H1 (cell line): ENCODE data around the gene POP7. TPM values are rescaled to one million over a fixed set of nuclear protein-coding genes. Genes with fewer than 3 reads are reported as not detected.

Experiments used
- CTCF ChIA-PET: fragments of 300-600 bp; sonication (Branson Sonifier 250); formaldehyde crosslinking; loops from one replicate; lab custom pipeline; 2021; ENCODE audit not compliant: partially characterized antibody; lab: Charles Lee
- POLR2A ChIA-PET: fragments of 300-600 bp; sonication (Branson Sonifier 250); formaldehyde crosslinking; loops from one replicate; lab custom pipeline; 2021; ENCODE audit warnings: inconsistent platforms; ENCODE audit not compliant: partially characterized antibody; lab: Charles Lee
- DNase-seq, 2 experiments: peaks; one replicate each; pipeline versions ENCODE4 v3.0.0 to v3.0.0-alpha.2; 2010 to 2022; ENCODE audit warnings: low spot score in 2 of 2, low read depth in 1 of 2, mixed read lengths in 1 of 2
- FAIRE-seq: peaks from 2 replicates; lab custom pipeline; 2011; peaks lifted over from hg19 to GRCh38; lab: Jason Lieb, UNC
- H2AFZ ChIP-seq: 2 replicates; pipeline ENCODE4 v1.8.1; 2012; ENCODE audit warnings: low read length, inconsistent platforms
- H2AK5ac ChIP-seq: 2 replicates; pipeline ENCODE4 v1.6.1; 2013; ENCODE audit warnings: low read depth, low read length
- H2BK120ac ChIP-seq: replicated peaks from 2 replicates; pipeline ENCODE3; 2013; ENCODE audit warnings: low read depth, low read length, inconsistent platforms
- H2BK12ac ChIP-seq: 2 replicates; pipeline ENCODE4 v1.6.1; 2013; ENCODE audit warnings: low read depth, low read length
- H2BK15ac ChIP-seq: 2 replicates; pipeline ENCODE4 v1.6.1; 2013; ENCODE audit warnings: low read length
- H2BK20ac ChIP-seq: 2 replicates; pipeline ENCODE4 v1.6.1; 2013; ENCODE audit warnings: low read length
- H2BK5ac ChIP-seq: 2 replicates; pipeline ENCODE4 v1.6.1; 2013; ENCODE audit warnings: low read depth, low read length
- H3K14ac ChIP-seq: 2 replicates; pipeline ENCODE4 v1.6.1; 2013; ENCODE audit warnings: inconsistent platforms; ENCODE audit not compliant: insufficient read length
- H3K18ac ChIP-seq: 2 replicates; pipeline ENCODE4 v1.6.1; 2013; ENCODE audit warnings: low read length; ENCODE audit errors: extremely low read depth
- H3K23ac ChIP-seq: 2 replicates; pipeline ENCODE4 v1.6.1; 2013; ENCODE audit warnings: inconsistent platforms; ENCODE audit not compliant: insufficient read length
- H3K23me2 ChIP-seq: 2 replicates; pipeline ENCODE4 v1.6.1; 2013; ENCODE audit warnings: low read depth, low read length
- H3K27ac ChIP-seq: 2 replicates; pipeline ENCODE4 v1.6.1; 2011; ENCODE audit warnings: low read depth, low read length, inconsistent platforms
- H3K27me3 ChIP-seq, 4 experiments: replicated peaks in 1 of 4; 1 replicate in 1 of 4; 2 replicates in 3 of 4; pipeline versions ENCODE4 v1.6.1 to v1.8.1; 2011 to 2013; ENCODE audit warnings: low read length in 3 of 4, mild to moderate bottlenecking in 3 of 4, inconsistent platforms in 2 of 4, mixed read lengths in 2 of 4, moderate library complexity in 1 of 4; ENCODE audit not compliant: control insufficient read depth in 3 of 4, insufficient read depth in 3 of 4; ENCODE audit errors: extremely low read depth in 1 of 4
- H3K36me3 ChIP-seq, 4 experiments: 2 replicates each; pipeline versions ENCODE4 v1.6.1 to v1.8.1; 2011 to 2013; ENCODE audit warnings: mild to moderate bottlenecking in 4 of 4, low read length in 3 of 4, moderate library complexity in 2 of 4, control low read depth in 1 of 4, inconsistent platforms in 1 of 4; ENCODE audit not compliant: insufficient read depth in 4 of 4, control insufficient read depth in 2 of 4
- H3K4ac ChIP-seq: replicated peaks from 2 replicates; pipeline ENCODE3; 2013; ENCODE audit warnings: low read length, low read depth, mixed read lengths, inconsistent platforms; ENCODE audit not compliant: insufficient read length
- H3K4me1 ChIP-seq, 4 experiments: replicated peaks in 1 of 4; 1 replicate in 1 of 4; 2 replicates in 3 of 4; pipeline versions ENCODE4 v1.6.1 to v1.8.1; 2011 to 2013; ENCODE audit warnings: low read length in 3 of 4, inconsistent platforms in 2 of 4, mixed read lengths in 1 of 4; ENCODE audit not compliant: insufficient read depth in 4 of 4, control insufficient read depth in 3 of 4
- H3K4me2 ChIP-seq, 2 experiments: 2 replicates each; pipeline versions ENCODE4 v1.6.1 to v1.8.1; 2011 to 2013; ENCODE audit warnings: low read depth in 2 of 2, low read length in 2 of 2, control low read depth in 1 of 2, inconsistent platforms in 1 of 2, mild to moderate bottlenecking in 1 of 2; ENCODE audit not compliant: insufficient read depth in 1 of 2
- H3K4me3 ChIP-seq, 4 experiments: fragments of 200-600, 300-600 bp in 1 of 4; sonication (generic), shearing (Covaris generic), sonication (Bioruptor Twin) in 1 of 4; 2 replicates each; pipeline versions ENCODE4 v1.5.1 to v1.8.1; 2011 to 2016; ENCODE audit warnings: low read length in 4 of 4, low read depth in 3 of 4, control low read depth in 2 of 4, inconsistent platforms in 2 of 4, mild to moderate bottlenecking in 2 of 4, mixed read lengths in 1 of 4, moderate library complexity in 1 of 4; ENCODE audit not compliant: insufficient read depth in 2 of 4; ENCODE audit errors: extremely low read depth in 1 of 4
- H3K56ac ChIP-seq: replicated peaks from 2 replicates; pipeline ENCODE3; 2013; ENCODE audit warnings: low read depth, mild to moderate bottlenecking, mixed read lengths, low read length, inconsistent platforms; ENCODE audit not compliant: insufficient read length
- H3K79me1 ChIP-seq: 2 replicates; pipeline ENCODE4 v1.6.1; 2013; ENCODE audit warnings: low read depth, low read length, control low read depth
- H3K79me2 ChIP-seq, 2 experiments: 2 replicates each; pipeline versions ENCODE4 v1.6.1 to v1.8.1; 2012 to 2013; ENCODE audit warnings: low read length in 2 of 2, mild to moderate bottlenecking in 2 of 2, inconsistent platforms in 1 of 2; ENCODE audit not compliant: insufficient read depth in 2 of 2, control insufficient read depth in 1 of 2
- H3K9ac ChIP-seq, 4 experiments: replicated peaks in 1 of 4; 1 replicate in 1 of 4; 2 replicates in 3 of 4; pipeline versions ENCODE4 v1.6.1 to v1.8.1; 2011 to 2013; ENCODE audit warnings: low read depth in 3 of 4, low read length in 3 of 4, control low read depth in 2 of 4, mild to moderate bottlenecking in 2 of 4, moderate library complexity in 2 of 4, inconsistent platforms in 1 of 4; ENCODE audit errors: extremely low read depth in 1 of 4
- H3K9me3 ChIP-seq, 2 experiments: 2 replicates each; pipeline versions ENCODE4 v1.6.1 to v1.8.1; 2012 to 2013; ENCODE audit warnings: mild to moderate bottlenecking in 2 of 2, moderate library complexity in 2 of 2, control low read depth in 1 of 2, inconsistent platforms in 1 of 2, low read depth in 1 of 2, low read length in 1 of 2, mixed read lengths in 1 of 2; ENCODE audit not compliant: insufficient read depth in 2 of 2
- H4K20me1 ChIP-seq, 2 experiments: replicated peaks in 1 of 2; 2 replicates each; pipeline versions ENCODE3 to v1.8.1; 2011 to 2013; ENCODE audit warnings: inconsistent platforms in 2 of 2, low read length in 2 of 2, mild to moderate bottlenecking in 1 of 2; ENCODE audit not compliant: insufficient read depth in 2 of 2, control insufficient read depth in 1 of 2
- H4K5ac ChIP-seq: 2 replicates; pipeline ENCODE4 v1.6.1; 2013; ENCODE audit warnings: low read length, low read depth, mixed read lengths, inconsistent platforms; ENCODE audit not compliant: insufficient read length
- H4K8ac ChIP-seq: 2 replicates; pipeline ENCODE4 v1.8.0; 2013; ENCODE audit warnings: mild to moderate bottlenecking, moderate library complexity, low read length, inconsistent platforms; ENCODE audit not compliant: insufficient read depth; ENCODE audit errors: extremely low read depth
- H4K91ac ChIP-seq: replicated peaks from 2 replicates; pipeline ENCODE3; 2013; ENCODE audit warnings: low read length, mixed read lengths, inconsistent platforms; ENCODE audit not compliant: insufficient read length
- ASH2L ChIP-seq: fragments of 200-600, 300-600 bp; sonication (generic); IDR thresholded peaks from one replicate; pipeline ENCODE4 v1.7.1; 2017; ENCODE audit warnings: low read length
- BACH1 ChIP-seq: IDR thresholded peaks from 2 replicates; pipeline ENCODE4 v1.6.1; 2012; ENCODE audit warnings: low read length, improper control_type of control experiment
- BCL11A ChIP-seq, 2 experiments: IDR thresholded peaks; one replicate each; pipeline ENCODE4 v1.6.1; 2011; ENCODE audit warnings: low read depth in 2 of 2, low read length in 2 of 2, mild to moderate bottlenecking in 2 of 2
- CBX5 ChIP-seq: fragments of 300-800, 300-1000 bp; sonication (generic); IDR thresholded peaks from 2 replicates; pipeline ENCODE4 v1.7.1; 2016; ENCODE audit warnings: antibody characterized with exemption, low read length, low read depth
- CBX8 ChIP-seq: fragments of 300-800, 300-1000 bp; sonication (generic); IDR thresholded peaks from 2 replicates; pipeline ENCODE4 v1.7.1; 2016; ENCODE audit warnings: low read depth, low read length, borderline replicate concordance
- CEBPB ChIP-seq: IDR thresholded peaks from 2 replicates; pipeline ENCODE4 v1.6.1; 2012; ENCODE audit warnings: low read depth, low read length
- EGR1 ChIP-seq: IDR thresholded peaks from 2 replicates; pipeline ENCODE4 v1.6.1; 2011; ENCODE audit warnings: low read depth, low read length, borderline replicate concordance
- HDAC2 ChIP-seq, 2 experiments: fragments of 300-600 bp in 1 of 2; sonication (generic) in 1 of 2; IDR thresholded peaks; 2 replicates each; pipeline ENCODE4 v1.6.1; 2011 to 2012; ENCODE audit warnings: low read depth in 2 of 2, low read length in 2 of 2, mild to moderate bottlenecking in 2 of 2, moderate library complexity in 2 of 2, borderline replicate concordance in 1 of 2, inconsistent platforms in 1 of 2
- NANOG ChIP-seq: IDR thresholded peaks from 2 replicates; pipeline ENCODE4 v1.6.1; 2011; ENCODE audit warnings: low read length, low read depth, mild to moderate bottlenecking, inconsistent platforms; ENCODE audit not compliant: insufficient read depth, poor library complexity, severe bottlenecking
- RAD21 ChIP-seq, 2 experiments: IDR thresholded peaks in 1 of 2; conservative IDR thresholded peaks in 1 of 2; 2 replicates each; pipeline ENCODE4 v1.6.1; 2011; ENCODE audit warnings: low read depth in 2 of 2, low read length in 2 of 2, improper control_type of control experiment in 1 of 2, inconsistent platforms in 1 of 2, mild to moderate bottlenecking in 1 of 2, moderate library complexity in 1 of 2
- RXRA ChIP-seq: IDR thresholded peaks from 2 replicates; pipeline ENCODE4 v1.6.1; 2011; ENCODE audit warnings: low read depth, mild to moderate bottlenecking, low read length, moderate library complexity; ENCODE audit not compliant: insufficient read depth
- SP2 ChIP-seq: IDR thresholded peaks from 2 replicates; pipeline ENCODE4 v1.6.1; 2012; ENCODE audit warnings: mild to moderate bottlenecking, low read length, inconsistent platforms
- YY1 ChIP-seq: IDR thresholded peaks from 2 replicates; pipeline ENCODE4 v1.6.1; 2011; ENCODE audit warnings: low read depth, mild to moderate bottlenecking, low read length
- WGBS, 2 experiments: shearing (Covaris generic) in 1 of 2; methylation state at CpG; one replicate each; pipeline versions ENCODE4 v1.1.6 to v1.1.7; 2013 to 2015; ENCODE audit warnings: low lambda C conversion rate in 2 of 2, mixed read lengths in 2 of 2, inconsistent platforms in 1 of 2, low coverage in 1 of 2, missing lambda C conversion rate in 1 of 2; ENCODE audit not compliant: insufficient replicate concordance in 2 of 2, insufficient coverage in 1 of 2, insufficient read length in 1 of 2; ENCODE audit errors: extremely low coverage in 1 of 2, missing lambda C conversion rate in 1 of 2; 5-methylcytosine and 5-hydroxymethylcytosine counted together
- polyA plus RNA-seq, 7 experiments: library from polyadenylated mRNA; depleted of rRNA in 3 of 7; stranded (reverse) in 5 of 7; unstranded in 2 of 7; fragments of >200 nt in 5 of 7; fragments of 200-250 nt in 2 of 7; gene quantifications; 1 replicate in 5 of 7; 2 replicates in 1 of 7; 4 replicates in 1 of 7; pipeline versions ENCODE4 v1.2.1 to v1.2.3, GENCODE V29; 2011 to 2013; ENCODE audit warnings: missing spikeins in 2 of 7, mixed read lengths in 2 of 7
- total RNA-seq: library from RNA; stranded (reverse); fragmentation: NEBNext Ultra II Directional; extraction: Animal tissue kit (Norgen Biotek cat#: 25700); gene quantifications from 2 replicates; pipeline ENCODE4 v1.2.1, GENCODE V29; 2021
- TF ChIP-seq, protein P1 (sequence below): IDR thresholded peaks from 2 replicates; pipeline ENCODE4 v1.6.1; 2012; ENCODE audit warnings: inconsistent platforms

Gene POP7
- total and polyA plus RNA-seq, 2 of the 8 experiments (the other 6 are each of a cell fraction or from before 2014, with no cell fraction given) = 92.5 to 135 TPM

DNA sequence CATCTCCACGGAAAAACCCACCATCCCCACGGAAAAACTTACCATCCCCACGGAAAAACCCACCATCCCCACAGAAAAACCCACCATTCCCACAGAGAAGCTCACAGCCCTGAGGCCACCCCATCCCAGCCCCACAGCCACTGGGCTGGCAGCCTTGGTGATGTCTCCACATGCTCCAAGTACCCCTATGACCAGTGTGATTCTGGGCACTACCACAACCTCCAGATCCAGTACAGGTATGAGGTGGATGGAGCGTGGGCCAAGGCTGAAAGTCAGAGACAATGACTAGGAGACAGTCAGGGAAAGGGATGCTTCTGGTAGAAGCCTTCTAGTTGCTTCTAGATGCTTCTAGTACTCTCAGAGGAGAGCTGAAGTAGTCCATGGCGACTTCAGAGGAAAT, 47.1 kb downstream of the POP7 start:
- H3K4me2 ChIP-seq = no peak overlapping the region
- no peak overlapping the region for H2BK120ac ChIP-seq
- H4K91ac ChIP-seq = no peak overlapping the region
- FAIRE-seq = no peak
- no peaks in the 10 kb centered on the region for H3K27me3 ChIP-seq
- no peak overlapping the region for H3K14ac ChIP-seq
- H2BK20ac ChIP-seq = no peak overlapping the region
- CTCF ChIA-PET = interaction anchor here (1.0 to 1.6 kb wide), 3 partner anchors 12 to 253 kb away, joined by 3 to 4 read pairs (median 4); no protein-coding TSS in a partner anchor
- H3K9ac ChIP-seq = no peak overlapping the region
- H2AFZ ChIP-seq = no peak overlapping the region
- H4K8ac ChIP-seq = peak overlapping the region; percentile 57; the same call in 1 of the 2 replicates
- no peaks in the 10 kb centered on the region for H3K79me1 ChIP-seq
- H4K20me1 ChIP-seq = no peaks in the 10 kb centered on the region
- no peak overlapping the region for H2BK5ac ChIP-seq
- H2BK12ac ChIP-seq = no peak overlapping the region
- no peak overlapping the region for H3K4me3 ChIP-seq
- WGBS, 2 experiments = 92% methylated on average over 5 of the region's 5 CpGs; no CpG with 5 or more reads in 1 of the 2 experiments
- peaks cover 0 to 3% (median 0%) of the 10 kb centered on the region in 4 experiments; a peak in 1 of 7 replicates for H3K4me1 ChIP-seq
- peak overlapping the region; percentile 78 for H3K4ac ChIP-seq
- 0 out of 2 replicates have a peak overlapping the region, but pooled peaks have one; percentile 40 for H2BK15ac ChIP-seq
- peaks cover 8% of the 10 kb centered on the region; the same call in 1 of the 2 replicates for H3K23me2 ChIP-seq
- POLR2A ChIA-PET = interaction anchor here (1.1 kb wide), 1 partner anchor 9 kb away, joined by 3 read pairs; no protein-coding TSS in a partner anchor
- no peak overlapping the region for H2AK5ac ChIP-seq
- no peaks in the 10 kb centered on the region for H3K9me3 ChIP-seq
- H3K56ac ChIP-seq = no peak overlapping the region
- no peaks in the 10 kb centered on the region for H3K36me3 ChIP-seq
- H3K27ac ChIP-seq = no peak overlapping the region
- no peaks in the 10 kb centered on the region for H3K79me2 ChIP-seq
- no peak for DNase-seq
- H4K5ac ChIP-seq = no peak overlapping the region
- no peak overlapping the region for H3K23ac ChIP-seq
- no peak overlapping the region for H3K18ac ChIP-seq
- TF ChIP-seq BACH1 = no peak
- TF ChIP-seq, protein P1, sequence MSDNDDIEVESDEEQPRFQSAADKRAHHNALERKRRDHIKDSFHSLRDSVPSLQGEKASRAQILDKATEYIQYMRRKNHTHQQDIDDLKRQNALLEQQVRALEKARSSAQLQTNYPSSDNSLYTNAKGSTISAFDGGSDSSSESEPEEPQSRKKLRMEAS = no peak
- TF ChIP-seq SP2 = no peak
- no peak for TF ChIP-seq BCL11A (IDR thresholded peaks at IDR 0.05; ENCODE audit: low read depth in 2 of 2, low read length in 2 of 2)
- TF ChIP-seq ASH2L = no peak
- TF ChIP-seq RXRA = no peak
- no peak for TF ChIP-seq YY1
- no peak for TF ChIP-seq HDAC2 (IDR thresholded peaks at IDR 0.05; ENCODE audit: borderline replicate concordance in 1 of 2, low read depth in 2 of 2, low read length in 2 of 2)
- no peak for TF ChIP-seq NANOG
- no peak for TF ChIP-seq CEBPB
- no peak for TF ChIP-seq CBX8
- no peak for TF ChIP-seq RAD21 (IDR thresholded peaks at IDR 0.05 in 1 of 2, conservative IDR thresholded peaks at IDR 0.05 in 1 of 2; ENCODE audit: low read depth in 2 of 2, low read length in 2 of 2)
- no peak for TF ChIP-seq EGR1
- no peak for TF ChIP-seq CBX5
